Measurements from ENCODE around the gene NUDT13.
"Not testable (repeated sequence)": the region's sequence is repeated elsewhere in the genome, so short reads cannot be mapped to it uniquely, and the experiment has no call there.

The NUDT13 gene

DNA sequence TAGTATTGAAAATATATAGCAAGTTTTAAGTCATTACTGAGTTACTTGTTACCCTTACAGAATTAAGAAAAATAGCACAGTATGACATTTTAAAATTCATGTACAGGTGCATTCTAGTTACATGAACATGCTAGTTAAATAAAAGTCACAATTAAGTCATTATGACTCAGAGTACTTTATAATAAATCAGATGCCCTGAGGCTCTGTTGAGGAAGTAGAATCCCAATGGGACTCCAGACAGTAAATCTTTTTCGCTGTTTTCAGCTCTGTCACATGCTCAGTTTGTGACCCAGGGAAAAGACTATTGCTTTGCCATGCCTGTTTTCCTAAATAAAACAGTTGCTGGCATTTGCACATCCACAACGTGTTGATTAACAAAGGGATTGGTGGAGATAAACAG, 21.0 kb downstream of the NUDT13 start:
- Mint-ChIP-seq H3K4me3 (no peak overlapping the region), H3K9me3 (no peaks in the 10 kb centered on the region), H3K4me1 (no peaks in the 10 kb centered on the region), H3K36me3 (peaks cover 91% of the 10 kb centered on the region), H3K27ac (peak overlapping the region; percentile 58)
- no peak for ATAC-seq
- no peak for DNase-seq (ENCODE audit: low spot score in 2 of 2)

GRCh38 chr10:73131913-73132686, 21.8 kb downstream of the NUDT13 start:
- H3K27ac Mint-ChIP-seq: peak overlapping the region; percentile 58
- no peak overlapping the region for H3K4me3 Mint-ChIP-seq
- no peaks in the 10 kb centered on the region for H3K4me1 Mint-ChIP-seq
- H3K9me3 Mint-ChIP-seq: no peaks in the 10 kb centered on the region
- no peak for DNase-seq (ENCODE audit: low spot score in 2 of 2)
- ATAC-seq: no peak
- peaks cover 97% of the 10 kb centered on the region for H3K36me3 Mint-ChIP-seq

DNA sequence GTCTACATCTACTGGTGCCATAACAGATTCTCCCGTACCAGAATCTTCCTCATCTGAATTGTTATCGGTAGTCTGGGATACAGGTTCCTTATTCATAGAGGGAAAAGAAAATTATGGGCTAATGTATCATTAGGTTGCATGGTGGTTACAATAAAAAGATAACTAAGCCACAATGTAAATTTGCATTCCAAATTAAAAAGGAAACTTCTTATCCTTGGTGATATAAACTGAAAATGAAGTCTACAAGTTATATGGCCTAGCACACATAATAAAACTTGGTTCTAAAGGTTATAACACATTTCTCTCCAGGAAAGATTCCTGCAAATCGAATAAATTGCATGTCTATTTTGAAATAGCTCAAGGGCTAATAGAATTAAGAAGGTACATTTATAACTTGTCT, 24.5 kb downstream of the NUDT13 start:
- H3K36me3 Mint-ChIP-seq: peaks cover 100% of the 10 kb centered on the region
- H3K4me1 Mint-ChIP-seq: no peaks in the 10 kb centered on the region
- ATAC-seq (no peak), DNase-seq (ENCODE audit: low spot score in 2 of 2) (no peak)
- H3K4me3 Mint-ChIP-seq: no peak overlapping the region
- no peaks in the 10 kb centered on the region for H3K9me3 Mint-ChIP-seq
- H3K27ac Mint-ChIP-seq: no peak overlapping the region

- DNase-seq (ENCODE audit: low spot score in 2 of 2): no peak
- Mint-ChIP-seq H3K36me3 (peaks cover 100% of the 10 kb centered on the region), H3K27ac (no peak overlapping the region), H3K9me3 (no peaks in the 10 kb centered on the region), H3K4me1 (no peaks in the 10 kb centered on the region), H3K4me3 (no peak overlapping the region)
- ATAC-seq: no peak
These were observed 26.4 kb downstream of the NUDT13 start for GRCh38 chr10:73136627-73137026.

- Mint-ChIP-seq H3K9me3 (no peaks in the 10 kb centered on the region), H3K4me1 (no peaks in the 10 kb centered on the region), H3K27ac (no peak overlapping the region), H3K36me3 (peaks cover 100% of the 10 kb centered on the region), H3K4me3 (no peak overlapping the region)
- no peak for ATAC-seq
- DNase-seq (ENCODE audit: low spot score in 2 of 2): no peak
These were observed 29.0 kb downstream of the NUDT13 start for GRCh38 chr10:73139251-73139650.

DNA sequence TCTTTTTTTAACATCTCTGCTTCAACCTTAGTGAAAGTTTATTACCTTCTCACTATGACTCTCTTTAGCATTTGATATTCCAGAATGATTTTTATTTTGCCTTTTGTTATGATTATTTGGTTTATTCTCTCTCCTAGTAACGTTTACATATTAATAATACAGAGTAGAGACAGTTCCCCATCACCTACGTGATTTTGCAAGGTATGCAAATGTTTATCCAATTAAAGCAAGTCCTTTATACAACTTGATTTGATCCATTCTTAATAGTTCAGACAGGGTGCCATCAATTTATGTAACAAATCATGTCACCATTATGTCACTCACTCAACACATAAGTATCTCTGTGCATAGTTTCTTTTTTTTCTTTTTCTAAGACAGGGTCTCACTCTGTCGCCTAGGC, 31.3 kb downstream of the NUDT13 start:
- no peaks in the 10 kb centered on the region for H3K9me3 Mint-ChIP-seq
- no peak for DNase-seq (ENCODE audit: low spot score in 2 of 2)
- ATAC-seq: no peak
- no peaks in the 10 kb centered on the region for H3K4me1 Mint-ChIP-seq
- no peak overlapping the region for H3K27ac Mint-ChIP-seq
- no peak overlapping the region for H3K4me3 Mint-ChIP-seq
- H3K36me3 Mint-ChIP-seq: peaks cover 100% of the 10 kb centered on the region

DNA sequence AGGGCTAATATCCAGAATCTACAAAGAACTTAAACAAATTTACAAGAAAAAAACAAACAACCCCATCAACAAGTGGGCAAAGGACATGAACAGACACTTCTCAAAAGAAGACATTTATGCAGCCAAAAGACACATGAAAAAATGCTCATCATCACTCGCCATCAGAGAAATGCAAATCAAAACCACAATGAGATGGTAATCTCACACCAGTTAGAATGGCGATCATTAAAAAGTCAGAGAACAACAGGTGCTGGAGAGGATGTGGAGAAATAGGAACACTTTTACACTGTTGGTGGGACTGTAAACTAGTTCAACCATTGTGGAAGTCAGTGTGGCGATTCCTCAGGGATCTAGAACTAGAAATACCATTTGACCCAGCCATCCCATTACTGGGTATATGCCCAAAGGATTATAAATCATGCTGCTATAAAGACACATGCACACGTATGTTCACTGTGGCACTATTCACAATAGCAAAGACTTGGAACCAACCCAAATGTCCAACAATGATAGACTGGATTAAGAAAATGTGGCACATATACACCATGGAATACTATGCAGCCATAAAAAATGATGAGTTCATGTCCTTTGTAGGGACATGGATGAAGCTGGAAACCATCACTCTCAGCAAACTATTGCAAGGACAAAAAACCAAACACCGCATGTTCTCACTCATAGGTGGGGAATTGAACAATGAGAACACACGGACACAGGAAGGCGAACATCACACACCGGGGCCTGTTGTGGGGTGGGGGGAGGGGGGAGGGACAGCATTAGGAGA, 40.6 kb downstream of the NUDT13 start:
- H3K4me1 Mint-ChIP-seq; H3K4me3 Mint-ChIP-seq; DNase-seq (ENCODE audit: low spot score in 2 of 2); H3K9me3 Mint-ChIP-seq; ATAC-seq; H3K27ac Mint-ChIP-seq: not testable (repeated sequence)
- H3K36me3 Mint-ChIP-seq: peaks cover 100% of the 10 kb centered on the region

- no peak overlapping the region for H3K4me3 Mint-ChIP-seq
- no peak overlapping the region for H3K27ac Mint-ChIP-seq
- no peaks in the 10 kb centered on the region for H3K9me3 Mint-ChIP-seq
- H3K36me3 Mint-ChIP-seq: peaks cover 100% of the 10 kb centered on the region
- H3K4me1 Mint-ChIP-seq: no peaks in the 10 kb centered on the region
- no peak for DNase-seq (ENCODE audit: low spot score in 2 of 2)
- ATAC-seq: no peak
These were observed 41.8 kb downstream of the NUDT13 start for GRCh38 chr10:73152009-73152408.

- H3K4me3 Mint-ChIP-seq: no peak overlapping the region
- no peak for ATAC-seq
- DNase-seq (ENCODE audit: low spot score in 2 of 2): no peak
- peaks cover 100% of the 10 kb centered on the region for H3K36me3 Mint-ChIP-seq
- peaks cover 8% of the 10 kb centered on the region for H3K4me1 Mint-ChIP-seq
- H3K27ac Mint-ChIP-seq: no peak overlapping the region
- no peaks in the 10 kb centered on the region for H3K9me3 Mint-ChIP-seq
These were observed 45.8 kb downstream of the NUDT13 start for GRCh38 chr10:73156054-73156453.

- Mint-ChIP-seq H3K4me1 (peaks cover 35% of the 10 kb centered on the region), H3K9me3 (no peaks in the 10 kb centered on the region), H3K27ac (no peak overlapping the region), H3K4me3 (no peak overlapping the region), H3K36me3 (peaks cover 100% of the 10 kb centered on the region)
- ATAC-seq (no peak), DNase-seq (ENCODE audit: low spot score in 2 of 2) (peak in 1 of 2 donors; percentile 32)
These were observed 48.9 kb downstream of the NUDT13 start for GRCh38 chr10:73159038-73159648.

DNA sequence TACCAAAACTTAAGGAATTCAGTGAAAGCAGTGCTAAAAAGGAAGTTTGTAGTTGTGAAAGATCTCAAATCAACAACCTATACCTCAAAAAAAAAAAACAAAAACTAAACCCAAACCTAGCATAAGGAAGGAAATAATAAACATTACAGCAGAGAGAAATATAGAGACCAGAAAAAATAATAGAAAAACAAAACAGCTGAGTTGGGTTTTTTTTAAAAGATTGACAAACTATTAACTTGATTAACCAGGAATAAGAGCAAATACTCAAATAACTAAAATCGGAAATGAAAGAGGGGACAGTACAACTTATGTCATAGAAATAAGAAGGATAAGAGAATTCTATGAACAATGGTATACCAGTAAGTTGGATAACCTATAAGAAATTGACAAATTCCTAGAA, 50.8 kb downstream of the NUDT13 start:
- Mint-ChIP-seq H3K4me1 (peaks cover 50% of the 10 kb centered on the region), H3K9me3 (no peaks in the 10 kb centered on the region), H3K36me3 (peaks cover 96% of the 10 kb centered on the region), H3K4me3 (no peak overlapping the region), H3K27ac (peak overlapping the region; percentile 15)
- ATAC-seq: no peak
- no peak for DNase-seq (ENCODE audit: low spot score in 2 of 2)

DNA sequence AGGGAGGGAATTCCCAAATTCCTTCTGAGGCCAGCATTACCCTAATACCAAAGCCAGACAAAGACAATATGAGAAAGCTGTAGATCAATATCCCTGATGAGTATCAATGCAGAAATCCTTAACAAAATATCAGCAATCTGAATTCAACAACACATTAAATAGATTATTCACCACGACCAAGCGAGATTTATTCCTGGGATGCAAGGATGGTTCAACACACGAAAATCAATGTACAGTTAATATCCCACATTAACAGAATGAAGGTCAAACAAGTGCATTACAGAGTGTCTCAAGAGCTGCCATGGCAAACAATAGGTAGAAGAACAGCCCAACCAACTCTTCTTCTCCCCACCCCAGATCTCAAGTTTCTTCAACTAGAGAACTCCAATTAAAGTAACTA, 51.4 kb downstream of the NUDT13 start:
- H3K9me3 Mint-ChIP-seq: no peaks in the 10 kb centered on the region
- H3K36me3 Mint-ChIP-seq: peaks cover 93% of the 10 kb centered on the region
- no peak for DNase-seq (ENCODE audit: low spot score in 2 of 2)
- peaks cover 55% of the 10 kb centered on the region for H3K4me1 Mint-ChIP-seq
- no peak for ATAC-seq
- H3K27ac Mint-ChIP-seq: peak overlapping the region; percentile 15
- no peak overlapping the region for H3K4me3 Mint-ChIP-seq

- Mint-ChIP-seq H3K4me3 (no peak overlapping the region), H3K27ac (peak overlapping the region; percentile 58), H3K36me3 (peaks cover 92% of the 10 kb centered on the region)
These were observed 52.8 kb downstream of the NUDT13 start for GRCh38 chr10:73163096-73163495.

GRCh38 chr10:73166972-73167371, 56.7 kb downstream of the NUDT13 start:
- Mint-ChIP-seq H3K4me1 (peaks cover 51% of the 10 kb centered on the region), H3K4me3 (peak overlapping the region; percentile 99), H3K9me3 (no peaks in the 10 kb centered on the region), H3K36me3 (peaks cover 60% of the 10 kb centered on the region), H3K27ac (peak overlapping the region; percentile 98)
- DNase-seq (ENCODE audit: low spot score in 2 of 2) (no peak), ATAC-seq (no peak)

More at GRCh38 chr10:73163096-73163495, 52.8 kb downstream of the NUDT13 start:
- ATAC-seq: no peak
- no peak for DNase-seq (ENCODE audit: low spot score in 2 of 2)
- Mint-ChIP-seq H3K9me3 (no peaks in the 10 kb centered on the region), H3K4me1 (peaks cover 69% of the 10 kb centered on the region)

DNA sequence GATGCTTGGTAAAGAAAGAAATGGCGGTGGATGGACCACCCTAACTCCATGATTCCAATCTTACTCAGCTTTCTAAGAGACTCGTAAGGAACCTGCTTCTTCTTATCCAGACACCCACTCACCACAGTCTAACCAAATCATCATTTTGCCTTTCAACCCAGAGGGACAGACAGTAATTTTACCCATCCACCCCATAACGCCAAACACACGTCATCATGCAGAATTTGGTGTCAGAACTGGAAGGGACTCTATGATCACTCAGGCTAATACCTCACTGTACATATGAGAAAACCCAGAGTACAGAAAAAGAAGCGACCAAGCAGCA, 57.2 kb downstream of the NUDT13 start:
- Mint-ChIP-seq H3K4me1 (peaks cover 47% of the 10 kb centered on the region), H3K27ac (peak overlapping the region; percentile 98), H3K4me3 (peak overlapping the region; percentile 99), H3K9me3 (no peaks in the 10 kb centered on the region), H3K36me3 (peaks cover 56% of the 10 kb centered on the region)
- ATAC-seq (no peak), DNase-seq (ENCODE audit: low spot score in 2 of 2) (no peak)
